HepG2 (cell line): ENCODE measurements around the gene MOG. TPM values are rescaled to one million over a fixed set of nuclear protein-coding genes. Genes with fewer than 3 reads are reported as not detected.

ENCODE experiments used
- ATAC-seq: fragments of 200-7000 bp; cut with Tn5 transposase; 3 replicates; pipeline ENCODE4 v1.9.1; 2020; ENCODE audit warnings: mild to moderate bottlenecking, moderate library complexity
- BruUV-seq: library from RNA; stranded (reverse); fragments of 400-500 nt; replicated peaks from 2 replicates; lab custom pipeline; 2021; lab: Mats Ljungman, UMichigan
- CTCF ChIA-PET: fragments of 300-600 bp; formaldehyde crosslinking; extraction: SDS; loops from one replicate; lab custom pipeline; 2021; ENCODE audit warnings: low total read pairs, inconsistent platforms, low intra/inter-chr PET ratio; lab: Yijun Ruan, JAX
- POLR2A ChIA-PET: fragments of 350-600 bp; sonication (Branson Sonifier 250); formaldehyde crosslinking; loops from one replicate; lab custom pipeline; 2020; ENCODE audit warnings: antibody characterized with exemption, inconsistent platforms; lab: Yijun Ruan, JAX
- DNase-seq: peaks from one replicate; pipeline ENCODE4 v3.0.0-alpha.2; 2015; ENCODE audit warnings: low spot score
- FAIRE-seq: peaks from 3 replicates; lab custom pipeline; 2011; peaks lifted over from hg19 to GRCh38; lab: Jason Lieb, UNC
- H2AFZ ChIP-seq: one replicate; pipeline ENCODE4 v1.6.1; 2011; ENCODE audit warnings: low read length, inconsistent platforms
- H3K27ac ChIP-seq: fragments of 300-600 bp; 3 replicates; pipeline ENCODE4 v1.8.0; 2011; ENCODE audit warnings: mixed run types, mild to moderate bottlenecking, mixed read lengths, low read length, inconsistent platforms; ENCODE audit not compliant: insufficient read depth; ENCODE audit errors: extremely low read length
- H3K27me3 ChIP-seq, 2 experiments: fragments of 200-600 bp in 1 of 2; 2 replicates in 1 of 2; 3 replicates in 1 of 2; pipeline versions ENCODE4 v1.6.0 to v1.8.0; 2011; ENCODE audit warnings: low read length in 2 of 2, mild to moderate bottlenecking in 2 of 2, moderate library complexity in 2 of 2, inconsistent platforms in 1 of 2; ENCODE audit not compliant: insufficient read depth in 2 of 2, control insufficient read depth in 1 of 2
- H3K36me3 ChIP-seq, 2 experiments: fragments of 200-600 bp in 1 of 2; replicated peaks in 1 of 2; 2 replicates in 1 of 2; 3 replicates in 1 of 2; pipeline versions ENCODE4 v1.5.1 to v1.8.0; 2011; ENCODE audit warnings: low read length in 2 of 2, inconsistent platforms in 1 of 2; ENCODE audit not compliant: insufficient read depth in 2 of 2, control insufficient read depth in 1 of 2
- H3K4me1 ChIP-seq: 2 replicates; pipeline ENCODE4 v1.5.1; 2012; ENCODE audit warnings: low read length, inconsistent platforms; ENCODE audit not compliant: insufficient read depth
- H3K4me2 ChIP-seq: 2 replicates; pipeline ENCODE4 v1.6.0; 2011; ENCODE audit warnings: low read depth, low read length, inconsistent platforms
- H3K4me3 ChIP-seq, 3 experiments: fragments of 200-600 bp in 1 of 3; sonication (generic), shearing (Covaris generic) in 1 of 3; replicated peaks in 1 of 3; 2 replicates each; pipeline ENCODE4 v1.5.1; 2011 to 2016; ENCODE audit warnings: low read length in 3 of 3, inconsistent platforms in 2 of 3, low read depth in 2 of 3, mild to moderate bottlenecking in 2 of 3, control low read depth in 1 of 3, mixed read lengths in 1 of 3; ENCODE audit not compliant: insufficient read depth in 1 of 3
- H3K79me2 ChIP-seq: one replicate; pipeline ENCODE4 v1.6.1; 2011; ENCODE audit warnings: low read length, inconsistent platforms; ENCODE audit not compliant: insufficient read depth
- H3K9ac ChIP-seq: 2 replicates; pipeline ENCODE4 v1.6.0; 2011; ENCODE audit warnings: mild to moderate bottlenecking, low read depth, low read length, inconsistent platforms; ENCODE audit not compliant: insufficient read depth
- H3K9me3 ChIP-seq: 2 replicates; pipeline ENCODE4 v1.5.1; 2012; ENCODE audit warnings: mild to moderate bottlenecking, low read length
- H4K20me1 ChIP-seq: 2 replicates; pipeline ENCODE4 v1.6.0; 2011; ENCODE audit warnings: inconsistent platforms, mild to moderate bottlenecking, low read length, moderate library complexity; ENCODE audit not compliant: insufficient read depth
- ESRRA ChIP-seq: sonication (generic); formaldehyde crosslinking; IDR thresholded peaks from 2 replicates; pipeline ENCODE4 v1.5.1; 2020; ENCODE audit warnings: mild to moderate bottlenecking, low read depth, missing genetic modification reagents
- NFE2L1 ChIP-seq: sonication (generic); formaldehyde crosslinking; IDR thresholded peaks from 2 replicates; pipeline ENCODE4 v1.4.0; 2020; ENCODE audit warnings: missing genetic modification reagents, mild to moderate bottlenecking, borderline replicate concordance
- RXRA ChIP-seq: sonication (generic); formaldehyde crosslinking; IDR thresholded peaks from 2 replicates; pipeline ENCODE4 v1.5.1; 2020; ENCODE audit warnings: missing genetic modification reagents
- SMARCE1 ChIP-seq: fragments of 450-650 bp; IDR thresholded peaks from 2 replicates; pipeline ENCODE4 v1.6.1; 2017; ENCODE audit warnings: borderline replicate concordance
- SRSF4 ChIP-seq: fragments of 200-400 bp; formaldehyde crosslinking; IDR thresholded peaks from one replicate; pipeline ENCODE4 v1.6.1; 2018; ENCODE audit warnings: mild to moderate bottlenecking, low read depth, low read length, moderate library complexity; ENCODE audit not compliant: poor library complexity, severe bottlenecking
- TOE1 ChIP-seq: sonication (generic); formaldehyde crosslinking; IDR thresholded peaks from 2 replicates; pipeline ENCODE4 v1.4.0; 2020; ENCODE audit warnings: mild to moderate bottlenecking, missing genetic modification reagents
- TOPORS ChIP-seq: sonication (generic); formaldehyde crosslinking; IDR thresholded peaks from 2 replicates; pipeline ENCODE4 v1.8.0; 2023; ENCODE audit warnings: mild to moderate bottlenecking, missing genetic modification reagents
- ZNF17 ChIP-seq: sonication (generic); formaldehyde crosslinking; IDR thresholded peaks from 2 replicates; pipeline ENCODE4 v1.5.0; 2020; ENCODE audit warnings: mild to moderate bottlenecking, missing genetic modification reagents
- ZNF777 ChIP-seq: sonication (generic); formaldehyde crosslinking; IDR thresholded peaks from 2 replicates; pipeline ENCODE4 v1.4.0; 2020; ENCODE audit warnings: missing genetic modification reagents
- ZNF790 ChIP-seq: sonication (generic); formaldehyde crosslinking; IDR thresholded peaks from 2 replicates; pipeline ENCODE4 v1.8.0; 2022; ENCODE audit warnings: missing genetic modification reagents, mild to moderate bottlenecking, borderline replicate concordance
- ZNF878 ChIP-seq: sonication (generic); formaldehyde crosslinking; IDR thresholded peaks from 2 replicates; pipeline ENCODE4 v1.8.1; 2023; ENCODE audit warnings: mild to moderate bottlenecking, missing genetic modification reagents, moderate library complexity
- WGBS: methylation state at CpG from one replicate; pipeline ENCODE4 v1.1.6; 2017; ENCODE audit warnings: low lambda C conversion rate; 5-methylcytosine and 5-hydroxymethylcytosine counted together
- in situ Hi-C: cut with HindIII; loops from 2 replicates; pipeline ENCODE4 v1.10.0; 2017; ENCODE audit warnings: low pct_unique_long_range_greater_than_20kb; ENCODE audit not compliant: extremely low pct_ligation_motif_present
- intact Hi-C: fragments of 100-400 bp; cut with micrococcal nuclease; formaldehyde crosslinking; loops from one replicate; pipeline ENCODE4 v1.10.0; 2022; ENCODE audit not compliant: unreplicated experiment
- polyA plus RNA-seq, 8 experiments: library from polyadenylated mRNA; depleted of rRNA in 3 of 8; stranded (reverse) in 7 of 8; unstranded in 1 of 8; fragments of >200 nt; fragmentation: Illumina TruSeq in 4 of 8; extraction: Trizol in 4 of 8; gene quantifications; 2 replicates each; pipeline versions ENCODE4 v1.2.1 to v1.2.3, GENCODE V29; 2011 to 2016; ENCODE audit warnings: low read depth in 4 of 8, missing spikeins in 1 of 8, mixed read lengths in 1 of 8; ENCODE audit not compliant: insufficient read depth in 1 of 8
- total RNA-seq, 5 experiments: library from RNA; depleted of rRNA; stranded (reverse); fragments of >200 nt; fragmentation: Illumina TruSeq; extraction: Trizol; gene quantifications; 2 replicates each; pipeline ENCODE4 v1.2.3, GENCODE V29; 2016; ENCODE audit warnings: low read depth in 1 of 5
- TF ChIP-seq, protein P1 (sequence below): IDR thresholded peaks from 2 replicates; pipeline ENCODE4 v1.6.1; 2016; ENCODE audit warnings: control low read depth

The MOG gene
- total and polyA plus RNA-seq, 2 of the 13 experiments (the other 11 are each of a cell fraction or from before 2014, with no cell fraction given), result not detected

DNA sequence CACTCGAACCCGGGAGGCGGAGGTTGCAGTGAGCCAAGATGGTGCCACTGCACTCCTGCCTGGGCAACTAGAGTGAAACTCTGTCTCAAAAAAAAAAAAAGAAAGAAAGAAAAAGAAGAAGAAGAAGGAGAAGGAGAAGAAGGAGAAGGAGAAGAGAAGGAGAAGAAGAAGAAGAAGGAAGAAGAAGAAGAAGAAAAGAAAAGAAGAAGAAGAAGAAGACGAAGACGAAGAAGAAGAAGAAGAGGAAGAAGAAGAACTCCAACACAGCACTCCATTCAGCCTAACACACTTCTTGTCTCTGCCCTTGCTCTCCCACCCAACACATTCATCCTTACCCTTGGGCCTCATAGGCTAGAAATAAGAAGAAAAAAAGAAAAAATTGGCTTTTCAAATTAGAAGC, 17.1 kb downstream of the MOG start:
- in situ Hi-C loops, result no loop called here
- no peaks in the 10 kb centered on the region for H3K4me1 ChIP-seq
- ChIA-PET POLR2A (no interaction called here), CTCF (no interaction called here)
- intact Hi-C loops, result no loop called here
- no peak overlapping the region for H3K27ac ChIP-seq
- H3K79me2 ChIP-seq, result no peaks in the 10 kb centered on the region
- no peak overlapping the region for H3K9ac ChIP-seq
- no peak overlapping the region for H2AFZ ChIP-seq
- TF ChIP-seq ZNF17 (CRISPR knock-in tag) (no peak), TOE1 (CRISPR knock-in tag) (no peak), SRSF4 (no peak), ZNF878 (CRISPR knock-in tag) (no peak), SMARCE1 (no peak), ZNF790 (no peak), ZNF777 (CRISPR knock-in tag) (no peak), ESRRA (CRISPR knock-in tag) (no peak), NFE2L1 (CRISPR knock-in tag) (no peak), RXRA (CRISPR knock-in tag) (no peak), TOPORS (CRISPR knock-in tag) (no peak)
- TF ChIP-seq, protein P1, sequence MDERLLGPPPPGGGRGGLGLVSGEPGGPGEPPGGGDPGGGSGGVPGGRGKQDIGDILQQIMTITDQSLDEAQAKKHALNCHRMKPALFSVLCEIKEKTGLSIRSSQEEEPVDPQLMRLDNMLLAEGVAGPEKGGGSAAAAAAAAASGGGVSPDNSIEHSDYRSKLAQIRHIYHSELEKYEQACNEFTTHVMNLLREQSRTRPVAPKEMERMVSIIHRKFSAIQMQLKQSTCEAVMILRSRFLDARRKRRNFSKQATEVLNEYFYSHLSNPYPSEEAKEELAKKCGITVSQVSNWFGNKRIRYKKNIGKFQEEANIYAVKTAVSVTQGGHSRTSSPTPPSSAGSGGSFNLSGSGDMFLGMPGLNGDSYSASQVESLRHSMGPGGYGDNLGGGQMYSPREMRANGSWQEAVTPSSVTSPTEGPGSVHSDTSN (CRISPR knock-in tag), result no peak
- BruUV-seq, result no TSS peak
- no peak for FAIRE-seq
- no peak for ATAC-seq
- H4K20me1 ChIP-seq, result no peaks in the 10 kb centered on the region
- H3K4me3 ChIP-seq, result no peak overlapping the region
- DNase-seq, result no peak
- H3K36me3 ChIP-seq, result no peaks in the 10 kb centered on the region
- WGBS, result 39% methylated on average over 5 of the region's 5 CpGs
- peaks cover 0 to 4% of the 10 kb centered on the region in 2 experiments; a peak in 1 of 5 replicates for H3K27me3 ChIP-seq
- no peaks in the 10 kb centered on the region for H3K9me3 ChIP-seq
- H3K4me2 ChIP-seq, result no peak overlapping the region
